GOT3 (cell line): Measurements from ENCODE around the gene SHISA8.

Source experiments
- DNase-seq: peaks from one replicate; lab custom pipeline; 2025; ENCODE audit warnings: mixed read lengths; lab: John Stamatoyannopoulos, UW

SHISA8 gene

DNA sequence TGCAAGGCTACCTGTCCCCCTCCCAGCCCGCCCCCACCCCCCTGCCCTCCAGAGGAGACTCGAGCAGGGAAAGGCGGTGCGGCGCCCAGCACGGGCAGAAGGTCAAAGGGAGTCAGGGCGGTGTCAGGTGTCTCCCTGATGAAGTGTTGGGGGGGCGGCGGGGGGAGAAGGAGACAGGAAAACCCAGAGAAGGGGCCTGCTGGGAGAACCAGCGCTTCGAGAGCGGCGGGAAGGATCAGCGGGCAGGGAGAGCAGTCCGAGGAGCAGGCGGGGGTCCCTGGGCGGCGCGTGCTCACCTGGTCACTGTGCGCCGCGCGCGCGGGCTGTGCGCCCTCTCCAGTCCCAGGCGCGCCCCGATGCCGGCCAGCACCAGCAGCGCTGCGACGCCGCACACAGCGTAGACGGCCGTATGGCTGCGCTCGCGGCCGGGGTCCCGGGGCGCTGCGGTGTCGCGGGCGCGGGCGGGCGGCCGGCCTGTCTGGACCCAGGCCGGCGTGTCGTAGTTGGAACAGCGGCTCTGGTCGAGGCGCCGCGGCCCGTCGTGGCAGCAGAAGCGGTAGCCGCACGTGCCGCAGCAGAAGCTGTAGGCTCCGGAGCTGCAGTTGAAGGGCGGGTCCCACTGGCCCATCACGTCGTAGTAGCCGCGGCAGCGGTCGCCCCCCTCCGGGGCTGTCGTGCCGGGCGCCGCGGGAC lies 886 bp downstream of the SHISA8 start:
- no peak for DNase-seq

DNA sequence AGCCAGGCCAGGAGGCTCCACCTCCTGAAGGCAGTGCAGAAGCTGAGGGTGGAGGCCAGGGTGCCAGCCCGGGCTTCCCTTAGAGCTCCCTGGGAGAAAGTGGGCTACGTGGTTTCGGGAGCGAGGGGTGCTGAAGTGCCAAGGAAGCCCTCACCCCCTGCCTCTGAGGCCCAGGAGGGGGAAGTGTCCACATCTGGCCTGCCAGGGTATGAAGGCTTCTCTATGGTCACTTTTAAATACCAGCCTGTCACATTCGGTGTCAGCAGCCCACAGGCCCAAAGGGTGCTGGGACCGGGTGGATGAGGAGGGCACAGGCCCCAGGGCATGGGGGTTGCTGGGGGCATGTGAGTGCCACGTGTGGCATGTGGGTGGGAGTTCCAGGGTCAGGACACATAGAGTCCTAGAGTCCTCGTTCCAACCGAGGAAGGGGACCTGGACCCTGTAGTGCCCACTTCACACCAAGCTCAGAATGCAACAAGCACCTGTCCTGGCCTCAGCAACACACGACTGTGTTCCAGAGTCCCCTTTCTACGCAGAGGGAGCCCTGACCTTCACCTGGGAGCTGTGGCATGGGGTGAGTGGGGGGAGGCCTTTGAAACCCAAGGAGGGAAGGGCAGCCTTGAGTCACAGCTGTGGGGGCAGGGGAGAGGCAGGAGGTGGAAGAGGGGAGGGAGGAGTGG lies 1.7 kb downstream of the SHISA8 start:
- no peak for DNase-seq

- no peak for DNase-seq
Observed at GRCh38 chr22:41912338-41913039, 2.4 kb downstream of the SHISA8 start.

DNA sequence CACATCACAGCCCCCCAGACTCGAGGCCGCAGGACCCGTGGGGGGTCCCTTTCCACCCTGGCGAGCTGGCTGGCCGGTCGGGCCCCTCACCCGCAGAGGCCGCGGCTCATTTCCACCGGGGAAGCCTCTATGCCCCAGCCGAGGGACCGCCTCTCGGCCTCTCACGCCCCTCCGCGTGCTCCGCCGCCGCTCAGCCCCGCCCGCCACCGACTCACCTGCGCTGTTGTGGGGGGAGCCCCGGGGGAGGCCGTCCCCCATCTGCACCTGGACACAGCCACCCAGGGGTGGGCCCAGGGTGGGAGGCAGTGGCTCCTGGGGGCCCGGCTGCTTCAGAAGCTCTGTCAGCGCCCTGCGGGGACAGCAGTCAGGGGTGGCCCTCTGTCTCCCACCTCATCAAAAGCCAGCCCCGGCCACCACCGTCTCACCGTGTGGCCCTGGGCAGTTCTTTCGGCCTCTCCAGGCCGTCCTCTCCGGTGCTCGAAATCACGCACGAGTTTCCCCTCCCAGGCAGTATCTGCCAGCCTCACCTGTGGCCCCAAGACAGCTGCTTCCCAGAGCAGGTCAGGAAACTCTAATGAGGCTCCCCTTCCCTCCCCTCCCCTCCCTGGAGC lies 3.8 kb downstream of the SHISA8 start:
- DNase-seq, result no peak

GRCh38 chr22:41910050-41911000 lies 4.5 kb downstream of the SHISA8 start:
- no peak for DNase-seq

DNA sequence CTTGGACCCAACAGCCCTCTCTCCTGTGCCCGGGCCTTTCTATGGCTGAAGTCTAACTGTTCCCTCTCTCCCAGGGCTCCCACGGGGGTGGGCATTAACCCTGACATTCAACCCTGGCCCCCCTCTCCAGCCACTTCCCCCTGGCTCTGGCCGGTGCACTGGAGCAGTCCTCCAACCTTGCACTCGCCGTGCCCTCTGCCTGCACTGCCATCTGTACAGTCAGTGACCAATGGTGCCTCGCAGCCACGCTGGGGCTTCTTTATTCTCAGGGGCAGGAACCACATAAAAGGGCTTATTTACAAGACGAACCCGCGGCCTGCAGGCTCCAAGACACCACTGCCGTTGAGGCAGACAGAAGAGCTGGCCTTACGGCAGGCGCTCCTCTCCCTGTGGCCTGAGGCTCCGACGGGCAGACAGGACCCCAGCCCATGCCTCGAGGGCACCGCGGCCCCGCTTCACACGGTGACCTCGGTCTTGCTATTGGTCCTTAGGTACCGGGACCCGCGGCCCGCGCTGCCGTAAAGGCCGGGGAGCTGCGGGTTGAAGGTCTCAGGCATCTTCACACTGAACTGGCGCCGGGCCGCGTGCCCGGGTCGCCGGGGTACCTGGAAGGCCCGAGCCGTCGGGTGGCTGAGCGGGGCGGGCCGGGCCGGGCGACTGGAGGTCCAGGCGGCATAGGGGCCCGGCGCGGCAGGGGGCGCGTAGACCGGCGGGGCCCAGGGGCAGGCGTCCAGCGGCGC lies 5.4 kb downstream of the SHISA8 start:
- DNase-seq, result no peak

GRCh38 chr22:41908411-41909309 lies 6.2 kb downstream of the SHISA8 start:
- no peak for DNase-seq

GRCh38 chr22:41907436-41908401 lies 7.2 kb downstream of the SHISA8 start:
- DNase-seq, result no peak

DNA sequence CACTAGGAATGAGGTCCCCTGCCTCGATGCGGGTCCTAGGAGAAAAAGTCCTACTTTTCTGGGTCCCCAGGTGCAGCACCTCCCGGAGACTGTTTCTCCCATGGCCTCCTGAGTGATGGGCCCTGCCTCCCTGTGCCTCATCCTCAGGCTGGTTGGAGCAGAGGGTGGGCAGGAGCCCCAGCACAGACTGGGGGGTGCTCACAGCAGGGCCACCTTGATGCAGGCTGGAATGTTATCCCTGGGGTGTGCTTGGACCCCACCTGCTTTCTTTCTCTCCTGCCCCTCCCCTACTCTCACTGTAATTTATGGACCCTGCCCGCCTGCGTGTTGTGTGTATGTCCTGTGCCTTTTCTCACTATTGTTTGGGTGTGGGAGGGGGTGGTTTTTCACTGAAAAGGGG lies 8.1 kb downstream of the SHISA8 start:
- DNase-seq, result no peak

- no peak for DNase-seq
Observed at GRCh38 chr22:41905411-41906202, 9.3 kb downstream of the SHISA8 start.

- no peak for DNase-seq
Observed at GRCh38 chr22:41904450-41905410, 10.1 kb downstream of the SHISA8 start.

GRCh38 chr22:41902932-41903421 lies 11.9 kb downstream of the SHISA8 start:
- no peak for DNase-seq

DNA sequence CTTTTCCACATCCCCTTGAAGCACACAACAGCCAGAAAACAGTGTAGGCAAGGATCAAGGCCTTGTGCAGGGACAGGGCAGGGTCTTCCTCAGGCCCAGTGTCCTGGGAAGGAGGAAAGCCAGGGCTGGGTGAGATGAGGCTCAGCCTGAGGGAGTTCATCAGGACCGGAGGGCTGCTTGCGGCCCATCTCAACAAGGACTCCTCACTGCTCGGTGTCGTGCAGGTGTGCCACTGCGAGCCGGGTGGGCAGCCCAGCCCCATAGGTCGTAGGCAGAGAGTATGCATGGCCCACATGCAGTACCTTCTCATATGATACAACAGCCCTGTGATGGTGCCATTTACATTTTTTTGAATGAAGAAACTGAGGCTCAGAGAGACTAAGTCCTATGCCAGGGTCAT lies 12.9 kb downstream of the SHISA8 start:
- DNase-seq, result no peak

DNA sequence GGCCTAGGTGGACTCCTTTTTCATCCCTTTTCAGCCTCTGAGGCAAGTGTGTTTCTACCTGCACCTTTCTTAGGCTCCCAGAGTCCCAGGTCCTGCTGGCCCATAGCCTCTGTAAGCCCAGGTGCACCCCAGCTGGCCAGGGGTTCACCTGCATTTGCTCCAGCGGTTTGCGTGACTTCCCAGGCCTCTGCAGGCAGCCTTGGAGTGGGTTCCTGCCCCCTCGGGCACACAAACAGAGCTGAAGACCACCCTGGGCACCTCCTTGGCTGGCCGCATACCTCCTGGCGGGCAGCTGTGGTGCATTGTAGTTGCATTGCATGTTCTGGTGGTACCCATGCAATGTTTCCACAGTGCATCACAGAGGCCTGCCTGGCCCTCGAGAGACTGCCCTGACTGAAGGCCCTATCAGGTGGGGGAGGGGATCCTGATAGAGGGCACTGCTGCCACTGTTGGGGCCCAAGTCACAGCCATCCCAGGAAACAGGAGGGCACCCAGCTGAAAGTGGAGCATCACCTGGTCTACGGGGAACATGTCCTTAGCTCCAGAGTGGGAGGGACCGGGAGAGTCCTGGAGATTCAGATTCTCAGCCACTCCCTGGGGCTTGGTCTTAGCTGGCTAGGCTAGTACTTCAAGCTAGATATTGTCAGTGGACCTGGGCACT lies 14.1 kb downstream of the SHISA8 start:
- DNase-seq, result no peak

DNA sequence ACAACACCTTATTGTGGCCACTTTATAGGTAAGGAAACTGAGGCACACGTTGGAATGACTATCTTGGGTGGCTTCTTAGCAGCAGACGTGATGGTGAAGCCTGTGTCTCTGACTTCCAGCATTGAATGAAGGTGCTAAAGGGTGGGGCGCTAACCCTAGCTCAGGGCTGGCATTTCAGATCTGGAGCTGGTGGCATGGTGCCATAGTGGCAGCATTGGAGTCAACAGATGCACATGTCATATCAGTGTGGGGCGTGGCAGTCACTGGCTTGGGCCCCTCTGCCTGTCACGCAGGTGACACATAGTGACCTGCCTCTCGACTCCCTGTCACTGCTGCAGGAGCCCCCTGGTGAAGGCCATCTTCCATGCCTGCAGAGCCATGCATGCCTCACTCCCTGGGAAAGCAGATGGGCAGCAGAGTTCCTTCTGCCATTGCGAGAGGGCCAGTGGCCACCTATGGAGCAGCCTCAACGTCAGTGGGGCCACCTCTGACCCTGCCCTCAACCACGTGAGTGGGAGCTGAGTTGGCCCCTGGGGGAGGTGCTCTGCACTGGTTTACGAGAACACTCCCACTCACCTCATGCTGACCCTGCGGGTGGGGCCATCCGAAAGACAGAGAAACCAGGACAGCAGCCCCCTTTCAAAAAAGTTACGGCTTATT lies 14.8 kb downstream of the SHISA8 start:
- no peak for DNase-seq
